ENCODE measurements around the gene FERD3L. TPM values are rescaled to one million over a fixed set of nuclear protein-coding genes. Genes with fewer than 3 reads are reported as not detected.

Gene FERD3L
- polyA plus RNA-seq, 4 donors, result not detected

GRCh38 chr7:19101472-19101871, 43.7 kb downstream of the FERD3L start:
- no peak for DNase-seq (ENCODE audit: low read depth in 4 of 4, low spot score in 3 of 4)

GRCh38 chr7:19099924-19100323, 45.3 kb downstream of the FERD3L start:
- DNase-seq (ENCODE audit: low read depth in 4 of 4, low spot score in 3 of 4), result no peak

- DNase-seq (ENCODE audit: low read depth in 4 of 4, low spot score in 3 of 4), result no peak
These were observed 46.0 kb downstream of the FERD3L start for GRCh38 chr7:19099194-19099593.

GRCh38 chr7:19098510-19098909, 46.7 kb downstream of the FERD3L start:
- DNase-seq (ENCODE audit: low read depth in 4 of 4, low spot score in 3 of 4), result no peak

GRCh38 chr7:19097165-19098055, 47.8 kb downstream of the FERD3L start:
- no peak for DNase-seq (ENCODE audit: low read depth in 4 of 4, low spot score in 3 of 4)

- DNase-seq (ENCODE audit: low read depth in 4 of 4, low spot score in 3 of 4), result no peak
These were observed 49.8 kb downstream of the FERD3L start for GRCh38 chr7:19095353-19095860.

Other genes with a start within 250 kb of the FERD3L start
- 10 to 100 TPM in 2 of 4 donors, 1 to 10 TPM in 2; 8.4 to 72.0 (median 9.4) TPM for gene TWIST1, start 27.8 kb downstream of the FERD3L start, polyA plus RNA-seq (ENCODE audit: insufficient read length in 4 of 4)